OCI-LY3 (cell line): ENCODE data around the gene AGT.

Source experiments
- H2AFZ ChIP-seq: fragments of 200-600, 300-600 bp; shearing (Covaris generic); 2 replicates; pipeline ENCODE4 v1.6.0; 2014; ENCODE audit warnings: antibody characterized with exemption, low read depth, low read length
- H3K27ac ChIP-seq: fragments of 200-600, 300-600 bp; sonication (generic); 2 replicates; pipeline ENCODE4 v1.5.1; 2014; ENCODE audit warnings: mild to moderate bottlenecking, low read length, moderate library complexity, mixed read lengths
- H3K27me3 ChIP-seq: fragments of 200-600, 300-600 bp; sonication (generic); 2 replicates; pipeline ENCODE4 v1.6.1; 2014; ENCODE audit warnings: low read depth, low read length, mixed read lengths
- H3K36me3 ChIP-seq: fragments of 200-600, 300-600 bp; sonication (generic); replicated peaks from 2 replicates; pipeline ENCODE3; 2014; ENCODE audit warnings: low read depth, low read length, mixed read lengths
- H3K4me1 ChIP-seq: fragments of 300-600, 200-600 bp; sonication (generic); 2 replicates; pipeline ENCODE4 v1.6.1; 2014; ENCODE audit warnings: low read length, mixed read lengths
- H3K4me2 ChIP-seq: fragments of 200-600, 300-600 bp; sonication (generic); 2 replicates; pipeline ENCODE4 v1.6.1; 2014; ENCODE audit warnings: low read length, mixed read lengths
- H3K4me3 ChIP-seq: fragments of 300-600, 200-600 bp; sonication (generic); 2 replicates; pipeline ENCODE4 v1.5.1; 2014; ENCODE audit warnings: antibody characterized with exemption, mild to moderate bottlenecking, low read length, moderate library complexity
- H3K79me2 ChIP-seq: fragments of 300-600, 200-600 bp; shearing (Covaris generic); 2 replicates; pipeline ENCODE4 v1.6.1; 2014; ENCODE audit warnings: mild to moderate bottlenecking, low read length, mixed read lengths
- H3K9ac ChIP-seq: fragments of 300-600, 200-600 bp; shearing (Covaris generic); 2 replicates; pipeline ENCODE4 v1.6.0; 2014; ENCODE audit warnings: mild to moderate bottlenecking, low read length, moderate library complexity
- H3K9me3 ChIP-seq: fragments of 200-600, 300-600 bp; shearing (Covaris generic); 2 replicates; pipeline ENCODE4 v1.6.1; 2014; ENCODE audit warnings: low read length, mixed read lengths; ENCODE audit not compliant: insufficient read depth
- H4K20me1 ChIP-seq: fragments of 200-600, 300-600 bp; sonication (generic); 2 replicates; pipeline ENCODE4 v1.6.1; 2016; ENCODE audit warnings: low read length, mixed read lengths; ENCODE audit not compliant: insufficient read depth
- EZH2phosphoT487 ChIP-seq: fragments of 200-600 bp; shearing (Covaris generic); IDR thresholded peaks from 2 replicates; pipeline ENCODE4 v1.6.1; 2018; ENCODE audit warnings: antibody characterized with exemption, mixed run types, low read depth
- TF ChIP-seq, protein P1 (sequence below): fragments of 200-600, 300-600 bp; sonication (generic); IDR thresholded peaks from 2 replicates; pipeline ENCODE4 v1.5.1; 2014; ENCODE audit warnings: antibody characterized with exemption, low read length, low read depth

The AGT gene

DNA sequence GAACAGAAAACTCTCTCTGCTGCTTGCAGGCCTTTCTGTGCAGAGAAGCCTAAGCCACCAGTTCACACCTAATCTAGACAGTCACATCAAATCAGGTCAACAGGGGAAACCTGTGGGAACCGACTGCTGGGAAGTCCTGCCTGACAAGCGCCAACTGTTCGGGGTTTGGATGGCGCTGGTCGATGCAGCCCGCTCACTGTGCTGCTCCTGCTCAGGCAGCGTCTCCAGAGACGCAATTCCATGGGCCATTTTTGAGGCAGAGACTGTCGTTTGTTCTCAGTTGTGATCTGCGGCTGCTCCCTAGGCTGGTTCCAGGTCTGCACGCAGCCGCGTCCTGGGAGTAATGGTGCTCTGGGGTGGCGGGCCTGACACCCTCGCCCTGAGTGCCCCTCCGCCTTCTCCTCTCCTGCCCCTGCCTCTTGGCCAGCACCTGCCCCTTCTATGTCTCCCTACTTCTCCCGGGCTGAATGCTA is 1.4 kb downstream of the AGT start:
- no peaks in the 10 kb centered on the region for H3K79me2 ChIP-seq
- no peaks in the 10 kb centered on the region for H3K4me1 ChIP-seq
- no peak overlapping the region for H2AFZ ChIP-seq
- H3K27ac ChIP-seq = no peak overlapping the region
- H3K9ac ChIP-seq = no peak overlapping the region
- no peaks in the 10 kb centered on the region for H3K9me3 ChIP-seq
- no peaks in the 10 kb centered on the region for H3K36me3 ChIP-seq
- no peaks in the 10 kb centered on the region for H4K20me1 ChIP-seq
- TF ChIP-seq EZH2phosphoT487 = no peak
- TF ChIP-seq, protein P1, sequence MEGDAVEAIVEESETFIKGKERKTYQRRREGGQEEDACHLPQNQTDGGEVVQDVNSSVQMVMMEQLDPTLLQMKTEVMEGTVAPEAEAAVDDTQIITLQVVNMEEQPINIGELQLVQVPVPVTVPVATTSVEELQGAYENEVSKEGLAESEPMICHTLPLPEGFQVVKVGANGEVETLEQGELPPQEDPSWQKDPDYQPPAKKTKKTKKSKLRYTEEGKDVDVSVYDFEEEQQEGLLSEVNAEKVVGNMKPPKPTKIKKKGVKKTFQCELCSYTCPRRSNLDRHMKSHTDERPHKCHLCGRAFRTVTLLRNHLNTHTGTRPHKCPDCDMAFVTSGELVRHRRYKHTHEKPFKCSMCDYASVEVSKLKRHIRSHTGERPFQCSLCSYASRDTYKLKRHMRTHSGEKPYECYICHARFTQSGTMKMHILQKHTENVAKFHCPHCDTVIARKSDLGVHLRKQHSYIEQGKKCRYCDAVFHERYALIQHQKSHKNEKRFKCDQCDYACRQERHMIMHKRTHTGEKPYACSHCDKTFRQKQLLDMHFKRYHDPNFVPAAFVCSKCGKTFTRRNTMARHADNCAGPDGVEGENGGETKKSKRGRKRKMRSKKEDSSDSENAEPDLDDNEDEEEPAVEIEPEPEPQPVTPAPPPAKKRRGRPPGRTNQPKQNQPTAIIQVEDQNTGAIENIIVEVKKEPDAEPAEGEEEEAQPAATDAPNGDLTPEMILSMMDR = no peak
- H3K4me2 ChIP-seq = no peak overlapping the region
- H3K27me3 ChIP-seq = no peaks in the 10 kb centered on the region
- no peak overlapping the region for H3K4me3 ChIP-seq

GRCh38 chr1:230711245-230711644 is 2.7 kb downstream of the AGT start:
- Histone ChIP-seq H3K79me2 (no peaks in the 10 kb centered on the region), H3K27me3 (no peaks in the 10 kb centered on the region), H3K9ac (no peak overlapping the region), H4K20me1 (no peaks in the 10 kb centered on the region), H2AFZ (no peak overlapping the region), H3K9me3 (no peaks in the 10 kb centered on the region), H3K4me1 (no peaks in the 10 kb centered on the region), H3K4me3 (no peak overlapping the region), H3K4me2 (no peak overlapping the region), H3K36me3 (no peaks in the 10 kb centered on the region), H3K27ac (no peak overlapping the region)
- TF ChIP-seq EZH2phosphoT487 = no peak
- TF ChIP-seq, protein P1 = no peak

DNA sequence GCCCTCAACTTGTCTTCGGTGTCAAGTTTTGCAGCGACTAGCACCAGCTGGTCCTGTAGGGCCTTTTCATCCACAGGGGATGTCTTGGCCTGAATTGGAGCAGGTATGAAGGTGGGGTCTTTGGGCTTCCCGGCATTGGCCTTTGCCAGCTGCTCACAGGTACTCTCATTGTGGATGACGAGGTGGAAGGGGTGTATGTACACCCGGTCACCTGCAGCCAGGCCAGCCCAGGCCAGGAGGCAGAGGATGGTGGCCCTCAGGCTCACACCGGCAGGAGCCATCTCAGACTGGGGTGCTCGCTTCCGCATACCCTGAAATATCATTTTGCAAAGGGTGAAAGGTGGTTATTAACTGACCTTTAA is 3.4 kb downstream of the AGT start:
- Histone ChIP-seq H3K4me1 (no peaks in the 10 kb centered on the region), H3K27ac (no peak overlapping the region), H4K20me1 (no peaks in the 10 kb centered on the region), H3K9me3 (no peaks in the 10 kb centered on the region), H2AFZ (no peak overlapping the region), H3K4me3 (no peak overlapping the region), H3K27me3 (no peaks in the 10 kb centered on the region), H3K9ac (no peak overlapping the region), H3K79me2 (no peaks in the 10 kb centered on the region), H3K36me3 (no peaks in the 10 kb centered on the region), H3K4me2 (no peak overlapping the region)
- TF ChIP-seq, protein P1 = no peak
- TF ChIP-seq EZH2phosphoT487 = no peak

DNA sequence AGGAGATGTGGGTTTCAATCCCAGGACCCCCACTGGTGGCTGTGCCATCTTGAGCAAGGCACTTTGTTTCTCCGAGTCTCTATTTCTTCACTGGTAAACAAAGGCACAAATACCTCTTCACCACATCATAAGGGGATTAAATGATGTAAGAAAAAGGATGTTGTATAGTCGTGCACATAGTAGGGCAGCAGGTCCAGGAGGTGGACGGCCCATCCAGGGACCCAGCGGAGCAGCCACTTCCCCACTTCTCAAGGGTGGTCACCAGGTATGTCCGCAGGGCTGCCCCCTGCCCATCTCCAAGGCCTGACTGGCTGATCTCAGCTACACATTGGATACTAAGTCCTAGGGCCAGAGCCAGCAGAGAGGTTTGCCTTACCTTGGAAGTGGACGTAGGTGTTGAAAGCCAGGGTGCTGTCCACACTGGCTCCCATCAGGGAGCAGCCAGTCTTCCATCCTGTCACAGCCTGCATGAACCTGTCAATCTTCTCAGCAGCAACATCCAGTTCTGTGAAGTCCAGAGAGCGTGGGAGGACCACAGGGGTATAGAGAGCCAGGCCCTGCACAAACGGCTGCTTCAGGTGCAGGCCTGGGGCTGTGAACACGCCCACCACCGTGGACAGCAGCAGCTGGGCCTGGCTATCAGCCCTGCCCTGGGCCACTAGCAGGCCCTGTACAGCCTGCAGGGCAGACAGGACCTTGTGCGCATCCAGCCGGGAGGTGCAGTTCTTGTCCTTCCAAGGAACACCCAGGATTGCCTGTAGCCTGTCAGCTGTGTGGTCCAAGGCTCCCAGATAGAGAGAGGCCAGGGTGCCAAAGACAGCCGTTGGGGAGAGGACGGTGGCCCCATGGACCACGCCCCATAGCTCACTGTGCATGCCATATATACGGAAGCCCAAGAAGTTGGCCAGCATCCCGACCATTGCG is 4.0 kb downstream of the AGT start:
- no peak overlapping the region for H3K4me3 ChIP-seq
- H3K9me3 ChIP-seq = no peaks in the 10 kb centered on the region
- no peak overlapping the region for H3K4me2 ChIP-seq
- H3K79me2 ChIP-seq = no peaks in the 10 kb centered on the region
- TF ChIP-seq EZH2phosphoT487 = no peak
- TF ChIP-seq, protein P1 = no peak
- no peak overlapping the region for H3K9ac ChIP-seq
- no peaks in the 10 kb centered on the region for H3K36me3 ChIP-seq
- no peaks in the 10 kb centered on the region for H3K4me1 ChIP-seq
- H2AFZ ChIP-seq = no peak overlapping the region
- no peaks in the 10 kb centered on the region for H4K20me1 ChIP-seq
- no peaks in the 10 kb centered on the region for H3K27me3 ChIP-seq
- no peak overlapping the region for H3K27ac ChIP-seq
